ENCODE data around the gene PAFAH1B1.

Gene PAFAH1B1

GRCh38 chr17:2703606-2704005, 110.2 kb downstream of the PAFAH1B1 start:
- Histone ChIP-seq H3K27ac (ENCODE audit: insufficient read depth, low read depth, low read length, poor library complexity, severe bottlenecking) (no peak overlapping the region), H3K36me3 (ENCODE audit: control insufficient read depth, insufficient read depth, low read length) (peaks cover 4% of the 10 kb centered on the region), H3K4me1 (ENCODE audit: control insufficient read depth, insufficient read depth, low read length) (peaks cover 24% of the 10 kb centered on the region), H3K4me3 (ENCODE audit: insufficient read depth, low read depth, low read length) (no peak overlapping the region), H3K9me3 (ENCODE audit: control insufficient read depth, low read length) (no peaks in the 10 kb centered on the region), H3K27me3 (ENCODE audit: control insufficient read depth, insufficient read depth, low read length, poor library complexity, severe bottlenecking) (no peaks in the 10 kb centered on the region)
- WGBS, 2 experiments = 93 to 96% methylated on average over 16 of the region's 16 CpGs

GRCh38 chr17:2704031-2704889, 110.8 kb downstream of the PAFAH1B1 start:
- WGBS, 2 experiments = 88% methylated on average over 38 of the region's 38 CpGs
- Histone ChIP-seq H3K4me3 (ENCODE audit: insufficient read depth, low read depth, low read length) (no peak overlapping the region), H3K9me3 (ENCODE audit: control insufficient read depth, low read length) (no peaks in the 10 kb centered on the region), H3K27me3 (ENCODE audit: control insufficient read depth, insufficient read depth, low read length, poor library complexity, severe bottlenecking) (no peaks in the 10 kb centered on the region), H3K4me1 (ENCODE audit: control insufficient read depth, insufficient read depth, low read length) (peaks cover 24% of the 10 kb centered on the region), H3K36me3 (ENCODE audit: control insufficient read depth, insufficient read depth, low read length) (peaks cover 4% of the 10 kb centered on the region), H3K27ac (ENCODE audit: insufficient read depth, low read depth, low read length, poor library complexity, severe bottlenecking) (no peak overlapping the region)

- Histone ChIP-seq H3K4me1 (ENCODE audit: control insufficient read depth, insufficient read depth, low read length) (peaks cover 24% of the 10 kb centered on the region), H3K9me3 (ENCODE audit: control insufficient read depth, low read length) (no peaks in the 10 kb centered on the region), H3K27me3 (ENCODE audit: control insufficient read depth, insufficient read depth, low read length, poor library complexity, severe bottlenecking) (no peaks in the 10 kb centered on the region), H3K36me3 (ENCODE audit: control insufficient read depth, insufficient read depth, low read length) (peaks cover 4% of the 10 kb centered on the region), H3K27ac (ENCODE audit: insufficient read depth, low read depth, low read length, poor library complexity, severe bottlenecking) (no peak overlapping the region), H3K4me3 (ENCODE audit: insufficient read depth, low read depth, low read length) (no peak overlapping the region)
- WGBS, 2 experiments = 46 to 53% methylated on average over 4 of the region's 4 CpGs
Measured at GRCh38 chr17:2704890-2705248, 111.4 kb downstream of the PAFAH1B1 start.

- H3K27ac ChIP-seq (ENCODE audit: insufficient read depth, low read depth, low read length, poor library complexity, severe bottlenecking) = no peak overlapping the region
- 80 to 86% methylated on average over 7 of the region's 7 CpGs for WGBS, 2 experiments
Measured at GRCh38 chr17:2705263-2705662, 111.8 kb downstream of the PAFAH1B1 start.

GRCh38 chr17:2705888-2706795, 112.7 kb downstream of the PAFAH1B1 start:
- WGBS, 2 experiments = 94% methylated on average over 25 of the region's 25 CpGs
- H3K27me3 ChIP-seq (ENCODE audit: control insufficient read depth, insufficient read depth, low read length, poor library complexity, severe bottlenecking) = peaks cover 12% of the 10 kb centered on the region
- no peak overlapping the region for H3K27ac ChIP-seq (ENCODE audit: insufficient read depth, low read depth, low read length, poor library complexity, severe bottlenecking)
- H3K4me1 ChIP-seq (ENCODE audit: control insufficient read depth, insufficient read depth, low read length) = peaks cover 24% of the 10 kb centered on the region
- no peak overlapping the region for H3K4me3 ChIP-seq (ENCODE audit: insufficient read depth, low read depth, low read length)
- no peaks in the 10 kb centered on the region for H3K36me3 ChIP-seq (ENCODE audit: control insufficient read depth, insufficient read depth, low read length)
- H3K9me3 ChIP-seq (ENCODE audit: control insufficient read depth, low read length) = no peaks in the 10 kb centered on the region

More at GRCh38 chr17:2705263-2705662, 111.8 kb downstream of the PAFAH1B1 start:
- H3K4me3 ChIP-seq (ENCODE audit: insufficient read depth, low read depth, low read length) = no peak overlapping the region
- peaks cover 4% of the 10 kb centered on the region for H3K36me3 ChIP-seq (ENCODE audit: control insufficient read depth, insufficient read depth, low read length)
- H3K4me1 ChIP-seq (ENCODE audit: control insufficient read depth, insufficient read depth, low read length) = peaks cover 24% of the 10 kb centered on the region
- peaks cover 3% of the 10 kb centered on the region for H3K27me3 ChIP-seq (ENCODE audit: control insufficient read depth, insufficient read depth, low read length, poor library complexity, severe bottlenecking)
- H3K9me3 ChIP-seq (ENCODE audit: control insufficient read depth, low read length) = no peaks in the 10 kb centered on the region

- Histone ChIP-seq H3K27me3 (ENCODE audit: control insufficient read depth, insufficient read depth, low read length, poor library complexity, severe bottlenecking) (peaks cover 19% of the 10 kb centered on the region), H3K4me1 (ENCODE audit: control insufficient read depth, insufficient read depth, low read length) (peaks cover 24% of the 10 kb centered on the region), H3K27ac (ENCODE audit: insufficient read depth, low read depth, low read length, poor library complexity, severe bottlenecking) (no peak overlapping the region), H3K9me3 (ENCODE audit: control insufficient read depth, low read length) (no peaks in the 10 kb centered on the region), H3K4me3 (ENCODE audit: insufficient read depth, low read depth, low read length) (no peak overlapping the region), H3K36me3 (ENCODE audit: control insufficient read depth, insufficient read depth, low read length) (no peaks in the 10 kb centered on the region)
- 84 to 87% methylated on average over 21 of the region's 21 CpGs for WGBS, 2 experiments
Measured at GRCh38 chr17:2706911-2707510, 113.6 kb downstream of the PAFAH1B1 start.

- WGBS, 2 experiments = 89 to 90% methylated on average over 13 of the region's 13 CpGs
- Histone ChIP-seq H3K36me3 (ENCODE audit: control insufficient read depth, insufficient read depth, low read length) (no peaks in the 10 kb centered on the region), H3K4me1 (ENCODE audit: control insufficient read depth, insufficient read depth, low read length) (peaks cover 24% of the 10 kb centered on the region), H3K4me3 (ENCODE audit: insufficient read depth, low read depth, low read length) (no peak overlapping the region), H3K27me3 (ENCODE audit: control insufficient read depth, insufficient read depth, low read length, poor library complexity, severe bottlenecking) (peaks cover 21% of the 10 kb centered on the region), H3K27ac (ENCODE audit: insufficient read depth, low read depth, low read length, poor library complexity, severe bottlenecking) (no peak overlapping the region), H3K9me3 (ENCODE audit: control insufficient read depth, low read length) (no peaks in the 10 kb centered on the region)
Measured at GRCh38 chr17:2707721-2708584, 114.5 kb downstream of the PAFAH1B1 start.

GRCh38 chr17:2708585-2709182, 115.2 kb downstream of the PAFAH1B1 start:
- Histone ChIP-seq H3K9me3 (ENCODE audit: control insufficient read depth, low read length) (no peaks in the 10 kb centered on the region), H3K27ac (ENCODE audit: insufficient read depth, low read depth, low read length, poor library complexity, severe bottlenecking) (no peak overlapping the region), H3K27me3 (ENCODE audit: control insufficient read depth, insufficient read depth, low read length, poor library complexity, severe bottlenecking) (peaks cover 21% of the 10 kb centered on the region), H3K4me3 (ENCODE audit: insufficient read depth, low read depth, low read length) (no peak overlapping the region), H3K4me1 (ENCODE audit: control insufficient read depth, insufficient read depth, low read length) (peaks cover 24% of the 10 kb centered on the region), H3K36me3 (ENCODE audit: control insufficient read depth, insufficient read depth, low read length) (no peaks in the 10 kb centered on the region)
- 89 to 93% methylated on average over 20 to 21 of the region's 21 CpGs for WGBS, 2 experiments

- WGBS, 2 experiments = 82 to 83% methylated on average over 10 of the region's 10 CpGs
- Histone ChIP-seq H3K36me3 (ENCODE audit: control insufficient read depth, insufficient read depth, low read length) (no peaks in the 10 kb centered on the region), H3K4me1 (ENCODE audit: control insufficient read depth, insufficient read depth, low read length) (peaks cover 24% of the 10 kb centered on the region), H3K27me3 (ENCODE audit: control insufficient read depth, insufficient read depth, low read length, poor library complexity, severe bottlenecking) (peaks cover 21% of the 10 kb centered on the region), H3K4me3 (ENCODE audit: insufficient read depth, low read depth, low read length) (no peak overlapping the region), H3K27ac (ENCODE audit: insufficient read depth, low read depth, low read length, poor library complexity, severe bottlenecking) (no peak overlapping the region), H3K9me3 (ENCODE audit: control insufficient read depth, low read length) (no peaks in the 10 kb centered on the region)
Measured at GRCh38 chr17:2709183-2709661, 115.8 kb downstream of the PAFAH1B1 start.
